CD8-positive, alpha-beta memory T cell (primary cell): ENCODE data around the gene TMEM63A. TPM values are rescaled to one million over a fixed set of nuclear protein-coding genes. Genes with fewer than 3 reads are reported as not detected.
"Not testable (repeated sequence)": the region's sequence is repeated elsewhere in the genome, so short reads cannot be mapped to it uniquely, and the experiment has no call there.

Experiments
- CTCF ChIA-PET: fragments of 350-600 bp; sonication (Branson Sonifier 250); formaldehyde crosslinking; loops from one replicate; lab custom pipeline; 2021; ENCODE audit warnings: antibody characterized with exemption; lab: Charles Lee
- POLR2A ChIA-PET: fragments of 350-600 bp; sonication (Branson Sonifier 250); formaldehyde crosslinking; loops from one replicate; lab custom pipeline; 2021; ENCODE audit warnings: antibody characterized with exemption; lab: Charles Lee
- DNase-seq, 5 donors: peaks; one replicate each; pipeline versions ENCODE4 v3.0.0 to v3.0.0-alpha.2; 2020 to 2022; ENCODE audit warnings: mixed read lengths in 1 of 5
- H3K27ac ChIP-seq: one replicate; pipeline ENCODE4 v1.7.0; 2013; ENCODE audit warnings: low read depth, mild to moderate bottlenecking, low read length, moderate library complexity
- H3K27me3 ChIP-seq: 2 replicates; pipeline ENCODE4 v1.7.0; 2013; ENCODE audit warnings: low read length, mild to moderate bottlenecking; ENCODE audit not compliant: insufficient read depth, poor library complexity, severe bottlenecking
- H3K36me3 ChIP-seq: 2 replicates; pipeline ENCODE4 v1.7.0; 2013; ENCODE audit warnings: mild to moderate bottlenecking, low read length, moderate library complexity; ENCODE audit not compliant: insufficient read depth
- H3K4me1 ChIP-seq: 2 replicates; pipeline ENCODE4 v1.7.0; 2013; ENCODE audit warnings: mild to moderate bottlenecking, low read length, moderate library complexity; ENCODE audit not compliant: insufficient read depth
- H3K4me3 ChIP-seq: 2 replicates; pipeline ENCODE4 v1.7.0; 2013; ENCODE audit warnings: mild to moderate bottlenecking, low read length
- H3K9me3 ChIP-seq: 2 replicates; pipeline ENCODE4 v1.7.0; 2013; ENCODE audit warnings: mild to moderate bottlenecking, low read length
- H3K27ac Mint-ChIP-seq, 8 donors: one replicate each; pipeline ENCODE4 v1.8.0; 2020 to 2021; ENCODE audit warnings: mixed read lengths in 8 of 8, mild to moderate bottlenecking in 6 of 8, inconsistent platforms in 3 of 8, moderate library complexity in 3 of 8
- H3K27me3 Mint-ChIP-seq, 2 donors: one replicate each; pipeline ENCODE4 v1.8.0; 2020 to 2021; ENCODE audit warnings: mixed read lengths in 2 of 2, mild to moderate bottlenecking in 1 of 2, moderate library complexity in 1 of 2
- H3K36me3 Mint-ChIP-seq, 3 donors: one replicate each; pipeline ENCODE4 v1.8.0; 2020 to 2021; ENCODE audit warnings: mixed read lengths in 3 of 3, inconsistent platforms in 1 of 3, mild to moderate bottlenecking in 1 of 3
- H3K4me1 Mint-ChIP-seq, 3 donors: one replicate each; pipeline ENCODE4 v1.8.0; 2020 to 2021; ENCODE audit warnings: mixed read lengths in 3 of 3, inconsistent platforms in 1 of 3, mild to moderate bottlenecking in 1 of 3
- H3K4me3 Mint-ChIP-seq, 7 donors: one replicate each; pipeline ENCODE4 v1.8.0; 2020 to 2021; ENCODE audit warnings: mixed read lengths in 7 of 7, mild to moderate bottlenecking in 6 of 7, moderate library complexity in 4 of 7, inconsistent platforms in 2 of 7
- H3K9me3 Mint-ChIP-seq, 5 donors: one replicate each; pipeline ENCODE4 v1.8.0; 2020 to 2022; ENCODE audit warnings: mixed read lengths in 5 of 5, mild to moderate bottlenecking in 3 of 5, moderate library complexity in 2 of 5, inconsistent platforms in 1 of 5
- polyA plus RNA-seq: library from polyadenylated mRNA; unstranded; fragments of 300-500 nt; fragmentation: Illumina TruSeq; gene quantifications from one replicate; pipeline ENCODE4 v1.2.3, GENCODE V29; 2021
- total RNA-seq, 2 experiments: library from RNA; stranded (reverse); gene quantifications; one replicate each; pipeline ENCODE4 v1.2.3, GENCODE V29; 2021

The TMEM63A gene
- total and polyA plus RNA-seq, 3 experiments from 2014 or later = 50.6 to 55.5 (median 51.4) TPM

GRCh38 chr1:225814381-225814780 lies 67.8 kb downstream of the TMEM63A start:
- Mint-ChIP-seq H3K4me1 (peaks cover 5 to 13% (median 13%) of the 10 kb centered on the region in 3 donors), H3K9me3 (no peaks in the 10 kb centered on the region), H3K36me3 (no peaks in the 10 kb centered on the region), H3K4me3 (no peak overlapping the region), H3K27ac (no peak overlapping the region), H3K27me3 (no peaks in the 10 kb centered on the region)
- H3K36me3 ChIP-seq = no peaks in the 10 kb centered on the region
- no peak overlapping the region for H3K4me3 ChIP-seq
- no peak overlapping the region for H3K27ac ChIP-seq
- ChIA-PET CTCF (interaction anchor here (0.7 kb wide), 1 partner anchor 96 kb away, joined by 3 read pairs; no protein-coding TSS in a partner anchor), POLR2A (no interaction called here)
- no peak for DNase-seq
- no peaks in the 10 kb centered on the region for H3K4me1 ChIP-seq
- no peaks in the 10 kb centered on the region for H3K9me3 ChIP-seq
- no peaks in the 10 kb centered on the region for H3K27me3 ChIP-seq

DNA sequence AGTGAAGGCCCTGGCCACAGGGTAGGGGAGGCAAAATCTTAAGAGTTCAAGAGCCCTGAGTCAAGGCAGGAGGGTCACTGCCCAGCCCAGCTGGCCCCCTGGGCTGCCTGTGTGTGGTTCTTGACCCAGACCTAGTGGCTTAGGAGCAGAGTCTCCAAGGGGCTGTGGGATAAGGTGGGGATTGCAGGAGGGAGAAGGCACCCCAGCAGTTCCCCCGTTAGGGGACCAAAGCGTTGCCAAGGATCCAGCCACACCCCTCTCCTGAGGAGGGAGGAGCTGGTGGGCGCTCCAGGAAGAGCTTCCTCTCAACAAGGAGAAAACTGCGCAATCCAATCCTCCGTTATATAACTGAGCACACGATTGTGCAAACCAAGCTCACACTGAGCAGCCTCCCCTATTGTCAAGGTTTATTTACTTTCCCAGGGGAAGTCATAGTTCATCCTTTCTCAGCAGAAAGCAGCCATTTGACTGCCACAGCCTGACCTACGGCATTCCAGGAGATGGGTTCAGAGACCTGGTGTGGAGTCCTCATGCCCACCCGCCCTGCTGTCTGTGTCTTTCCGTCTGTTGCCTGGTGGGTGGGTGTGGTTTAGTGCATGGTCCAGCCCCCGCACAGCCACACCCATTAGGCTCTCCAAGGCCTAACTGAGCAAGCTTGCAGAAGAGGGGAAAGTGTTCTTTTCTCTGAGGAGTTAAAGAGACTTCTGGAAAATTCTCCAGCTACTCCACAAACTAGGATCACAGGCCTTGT lies 68.8 kb downstream of the TMEM63A start:
- H3K4me3 Mint-ChIP-seq = peak overlapping the region in 1 of 7 donors; percentile 10
- Histone ChIP-seq H3K27ac (no peak overlapping the region), H3K27me3 (no peaks in the 10 kb centered on the region), H3K36me3 (no peaks in the 10 kb centered on the region), H3K9me3 (no peaks in the 10 kb centered on the region), H3K4me3 (no peak overlapping the region), H3K4me1 (no peaks in the 10 kb centered on the region)
- no peak overlapping the region for H3K27ac Mint-ChIP-seq
- H3K4me1 Mint-ChIP-seq = peaks cover 7 to 14% (median 14%) of the 10 kb centered on the region in 3 donors
- ChIA-PET CTCF (interaction anchor here (0.7 to 1.1 kb wide), 3 partner anchors 12 to 97 kb away, joined by 3 read pairs; no protein-coding TSS in a partner anchor), POLR2A (no interaction called here)
- H3K9me3 Mint-ChIP-seq = no peaks in the 10 kb centered on the region
- H3K36me3 Mint-ChIP-seq = no peaks in the 10 kb centered on the region
- peaks cover 0 to 2% of the 10 kb centered on the region in 2 donors for H3K27me3 Mint-ChIP-seq
- DNase-seq = no peak

GRCh38 chr1:225812488-225813213 lies 69.5 kb downstream of the TMEM63A start:
- ChIA-PET POLR2A (no interaction called here), CTCF (interaction anchor here (1.1 to 1.5 kb wide), 2 partner anchors 13 to 35 kb away, joined by 3 to 5 read pairs; partner anchors contain the start of gene SRP9)
- Histone ChIP-seq H3K27me3 (no peaks in the 10 kb centered on the region), H3K4me1 (no peaks in the 10 kb centered on the region), H3K4me3 (no peak overlapping the region), H3K36me3 (no peaks in the 10 kb centered on the region), H3K9me3 (no peaks in the 10 kb centered on the region), H3K27ac (no peak overlapping the region)
- H3K4me1 Mint-ChIP-seq = peaks cover 7 to 14% (median 14%) of the 10 kb centered on the region in 3 donors
- no peak overlapping the region for H3K4me3 Mint-ChIP-seq
- DNase-seq = no peak
- H3K9me3 Mint-ChIP-seq = no peaks in the 10 kb centered on the region
- peaks cover 2 to 3% of the 10 kb centered on the region in 2 donors for H3K27me3 Mint-ChIP-seq
- peak overlapping the region in 1 of 8 donors; percentile 73 for H3K27ac Mint-ChIP-seq
- no peaks in the 10 kb centered on the region for H3K36me3 Mint-ChIP-seq

DNA sequence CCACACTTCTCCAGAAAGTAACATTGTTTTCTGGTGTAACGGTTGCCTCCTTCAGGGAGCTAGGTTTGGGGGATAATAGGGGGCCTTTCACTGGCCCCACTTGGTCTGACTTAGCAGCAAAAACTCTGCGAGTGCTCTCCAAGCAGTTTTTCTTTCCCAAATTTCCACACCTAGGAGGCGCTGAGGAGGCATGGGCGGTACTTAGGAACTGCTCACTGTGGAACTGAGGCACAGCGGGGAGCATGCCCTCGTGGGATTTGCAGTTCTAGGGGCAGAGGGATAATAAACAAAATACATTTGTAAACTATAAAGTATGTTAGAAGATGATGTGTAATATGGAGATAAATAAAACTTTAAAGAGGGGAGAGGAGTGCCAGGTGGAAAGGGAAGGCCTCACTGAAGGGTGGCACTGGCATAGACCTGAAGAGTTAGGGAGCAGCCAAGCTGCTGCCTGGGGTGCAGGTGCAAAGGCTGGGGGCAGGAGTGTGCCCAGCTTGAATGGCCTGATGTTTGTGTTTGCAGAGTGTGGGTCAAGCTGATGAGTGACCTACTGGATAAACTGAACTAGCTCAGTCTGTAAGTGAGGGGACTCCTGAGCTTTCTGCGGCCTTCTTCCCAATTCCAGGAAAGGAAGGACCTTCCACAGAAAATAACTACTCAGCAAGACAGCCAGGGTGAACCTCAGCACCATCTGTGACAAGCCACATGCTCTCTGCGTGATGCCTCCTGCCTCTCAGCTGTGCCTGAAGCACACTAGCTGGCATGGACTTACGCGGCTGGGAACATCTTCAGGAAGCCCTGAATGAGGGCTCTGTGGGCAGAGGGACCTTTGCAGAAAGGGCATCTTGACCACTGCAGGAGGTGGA lies 70.3 kb downstream of the TMEM63A start:
- DNase-seq = no peak
- H3K27ac Mint-ChIP-seq = peak overlapping the region in 1 of 8 donors; percentile 17
- no peaks in the 10 kb centered on the region for H3K4me1 ChIP-seq
- H3K36me3 ChIP-seq = no peaks in the 10 kb centered on the region
- H3K27me3 Mint-ChIP-seq = peaks cover 2 to 3% of the 10 kb centered on the region in 2 donors
- H3K4me3 Mint-ChIP-seq = peak overlapping the region in 3 of 7 donors; percentile 26 to 82 (median 65)
- no peak overlapping the region for H3K27ac ChIP-seq
- no peaks in the 10 kb centered on the region for H3K9me3 ChIP-seq
- no peaks in the 10 kb centered on the region for H3K9me3 Mint-ChIP-seq
- H3K4me3 ChIP-seq = no peak overlapping the region
- H3K27me3 ChIP-seq = no peaks in the 10 kb centered on the region
- POLR2A ChIA-PET = interaction anchor here (1.0 kb wide), 1 partner anchor 14 kb away, joined by 3 read pairs; no protein-coding TSS in a partner anchor
- CTCF ChIA-PET = interaction anchor here (1.1 to 1.5 kb wide), 2 partner anchors 14 to 34 kb away, joined by 3 to 5 read pairs; partner anchors contain the start of gene SRP9
- no peaks in the 10 kb centered on the region for H3K36me3 Mint-ChIP-seq
- peaks cover 7 to 14% (median 14%) of the 10 kb centered on the region in 3 donors for H3K4me1 Mint-ChIP-seq

DNA sequence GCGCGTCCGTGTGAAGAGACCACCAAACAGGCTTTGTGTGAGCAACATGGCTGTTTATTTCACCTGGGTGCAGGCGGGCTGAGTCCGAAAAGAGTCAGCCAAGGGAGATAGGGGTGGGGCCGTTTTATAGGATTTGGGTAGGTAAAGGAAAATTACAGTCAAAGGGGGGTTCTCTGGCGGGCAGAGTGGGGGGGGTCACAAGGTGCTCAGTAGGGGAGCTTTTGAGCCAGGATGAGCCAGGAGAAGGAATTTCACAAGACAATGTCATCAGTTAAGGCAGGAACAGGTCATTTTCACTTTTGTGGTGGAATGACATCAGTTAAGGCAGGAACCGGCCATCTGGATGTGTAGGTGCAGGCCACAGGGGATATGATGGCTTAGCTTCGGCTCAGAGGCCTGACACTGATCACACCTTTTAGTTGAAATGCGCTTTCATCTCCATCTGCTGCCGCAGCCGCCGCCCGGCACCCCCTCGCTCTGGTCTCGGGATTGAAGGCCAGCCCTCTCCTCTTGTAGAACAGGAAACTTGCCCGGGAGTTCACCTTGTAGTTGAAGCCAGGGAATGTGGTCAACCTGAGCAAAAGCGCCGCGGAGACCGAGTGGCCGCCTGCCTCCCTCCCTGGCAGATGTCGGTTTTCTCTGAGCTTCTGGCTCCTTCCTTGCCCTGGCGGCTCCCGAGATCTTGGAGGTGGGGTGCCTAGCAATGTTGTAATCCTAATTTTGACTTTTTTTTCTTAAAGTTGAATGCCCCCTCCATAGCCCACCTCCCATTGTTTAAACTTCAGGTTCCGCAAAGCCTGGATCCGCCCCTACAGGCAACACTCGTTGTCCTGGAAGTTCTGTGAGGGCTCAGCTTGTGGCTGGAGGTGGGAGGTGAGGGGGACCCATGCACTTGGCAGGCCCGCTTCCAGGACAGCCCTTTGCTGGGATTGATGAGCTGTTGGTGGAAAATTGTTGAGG lies 71.3 kb downstream of the TMEM63A start:
- Mint-ChIP-seq H3K27ac (peak overlapping the region in 2 of 8 donors; percentile 56 to 72), H3K4me1 (peaks cover 7 to 14% (median 14%) of the 10 kb centered on the region in 3 donors), H3K4me3 (peak overlapping the region; percentile 78 to 87 (median 80))
- not testable (repeated sequence) for H3K27me3 Mint-ChIP-seq, H3K36me3 ChIP-seq, H3K9me3 Mint-ChIP-seq, H3K4me1 ChIP-seq, DNase-seq, H3K27me3 ChIP-seq, H3K27ac ChIP-seq, H3K9me3 ChIP-seq, H3K4me3 ChIP-seq, H3K36me3 Mint-ChIP-seq
- ChIA-PET POLR2A (interaction anchor here (1.0 kb wide), 1 partner anchor 15 kb away, joined by 3 read pairs; no protein-coding TSS in a partner anchor), CTCF (interaction anchor here (1.5 kb wide), 1 partner anchor 33 kb away, joined by 5 read pairs; the partner anchor contains the start of gene SRP9)

DNA sequence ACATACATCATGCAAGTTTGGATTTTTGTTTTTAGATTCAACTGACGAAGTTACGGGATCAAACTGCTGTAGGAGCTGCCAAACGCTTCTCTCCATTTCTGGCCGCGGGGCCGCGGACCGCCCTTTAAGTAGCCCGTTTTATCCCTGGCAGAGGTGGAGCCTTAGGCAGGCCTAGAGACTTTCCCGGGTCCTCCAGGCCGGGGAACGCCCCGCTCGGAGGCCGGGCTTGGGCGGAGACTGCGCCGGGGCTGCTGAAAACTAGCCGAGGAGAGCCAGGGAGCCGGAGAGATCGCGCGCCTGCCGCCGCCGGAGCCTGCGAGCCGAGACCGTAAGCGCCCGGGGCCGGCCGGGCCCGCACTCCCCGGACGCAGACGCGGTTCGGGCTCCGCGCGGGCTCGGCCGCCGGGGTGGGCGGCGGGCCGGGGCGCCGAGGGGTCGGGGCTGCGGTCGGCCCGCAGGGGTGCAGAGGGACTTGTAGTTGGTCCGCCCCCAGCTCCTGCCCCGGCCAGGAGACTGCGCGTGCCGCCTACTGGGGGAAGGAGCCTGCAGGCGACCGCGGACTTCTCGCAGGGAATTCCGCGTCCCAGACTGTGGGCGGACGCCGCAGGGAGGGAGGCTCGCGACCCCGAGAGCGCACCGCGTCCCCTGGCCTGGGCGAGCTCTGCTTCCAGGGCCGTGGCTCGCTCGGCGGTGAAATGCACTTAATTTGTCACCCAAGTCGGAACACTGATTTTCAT lies 72.2 kb downstream of the TMEM63A start, which contains the start of gene EPHX1:
Gene EPHX1, plus strand, starts transcription at position 283 of the 737 bp plus-strand sequence. CDS start 18,606 bp downstream, outside the sequence.
- H3K36me3 Mint-ChIP-seq = no peaks in the 10 kb centered on the region
- H3K27me3 Mint-ChIP-seq = peaks cover 2 to 3% of the 10 kb centered on the region in 2 donors
- no peak within 1 kb of the TSS for H3K27ac ChIP-seq
- no peaks in the 10 kb centered on the region for H3K9me3 Mint-ChIP-seq
- peak within 1 kb of the TSS; percentile 41 for H3K4me3 ChIP-seq
- POLR2A ChIA-PET = interaction anchor here (0.7 kb wide), 1 partner anchor 141 kb away, joined by 4 read pairs; no protein-coding TSS in a partner anchor
- H3K36me3 ChIP-seq = no peaks in the 10 kb centered on the region
- peaks cover 7 to 14% (median 14%) of the 10 kb centered on the region in 3 donors for H3K4me1 Mint-ChIP-seq
- H3K4me3 Mint-ChIP-seq = peak within 1 kb of the TSS; percentile 78 to 89 (median 82)
- peak within 1 kb of the TSS in 4 of 8 donors; percentile 29 to 72 (median 53) for H3K27ac Mint-ChIP-seq
- CTCF ChIA-PET = interaction anchor here (0.6 to 1.6 kb wide), 2 partner anchors 30 to 32 kb away, joined by 4 read pairs; partner anchors contain the start of gene SRP9
- H3K27me3 ChIP-seq = no peaks in the 10 kb centered on the region
- peak; percentile 30 to 66 (median 41) for DNase-seq
- H3K4me1 ChIP-seq = no peaks in the 10 kb centered on the region
- H3K9me3 ChIP-seq = no peaks in the 10 kb centered on the region
